ENCODE measurements around the gene MKKS.
"Not testable (repeated sequence)": the region's sequence is repeated elsewhere in the genome, so short reads cannot be mapped to it uniquely, and the experiment has no call there.

Gene MKKS

GRCh38 chr20:10448270-10449156 lies 14.5 kb upstream of the MKKS start:
- no peak for DNase-seq (ENCODE audit: low read depth)

GRCh38 chr20:10447028-10447427 lies 13.0 kb upstream of the MKKS start:
- DNase-seq (ENCODE audit: low read depth), result peak; percentile 22

GRCh38 chr20:10445758-10446157 lies 11.7 kb upstream of the MKKS start:
- DNase-seq (ENCODE audit: low read depth), result no peak

GRCh38 chr20:10443936-10444335 lies 9.9 kb upstream of the MKKS start:
- DNase-seq (ENCODE audit: low read depth), result no peak

- DNase-seq (ENCODE audit: low read depth), result no peak
Observed at GRCh38 chr20:10438217-10438616, 4.2 kb upstream of the MKKS start.

- no peak for DNase-seq (ENCODE audit: low read depth)
Observed at GRCh38 chr20:10436053-10436699, 2.2 kb upstream of the MKKS start.

GRCh38 chr20:10434832-10435812 lies 1.1 kb upstream of the MKKS start, which contains the start of gene SLX4IP:
Gene SLX4IP (plus strand): TSS chr20:10435305. CDS start chr20:10458205, 22,900 bp downstream.
- DNase-seq (ENCODE audit: low read depth), result peak; percentile 74

- peak; percentile 39 for DNase-seq (ENCODE audit: low read depth)
Observed at GRCh38 chr20:10434467-10434831, 427 bp upstream of the MKKS start.

GRCh38 chr20:10433014-10433622 lies 904 bp downstream of the MKKS start:
- DNase-seq (ENCODE audit: low read depth), result no peak

- no peak for DNase-seq (ENCODE audit: low read depth)
Observed at GRCh38 chr20:10432079-10432478, 1.9 kb downstream of the MKKS start.

GRCh38 chr20:10430704-10431103 lies 3.3 kb downstream of the MKKS start:
- DNase-seq (ENCODE audit: low read depth), result no peak

GRCh38 chr20:10430000-10430466 lies 4.0 kb downstream of the MKKS start:
- no peak for DNase-seq (ENCODE audit: low read depth)

- DNase-seq (ENCODE audit: low read depth), result no peak
Observed at GRCh38 chr20:10429443-10429981, 4.5 kb downstream of the MKKS start.

GRCh38 chr20:10428008-10428407 lies 6.0 kb downstream of the MKKS start:
- DNase-seq (ENCODE audit: low read depth), result no peak

GRCh38 chr20:10427060-10427692 lies 6.8 kb downstream of the MKKS start:
- no peak for DNase-seq (ENCODE audit: low read depth)

- DNase-seq (ENCODE audit: low read depth), result no peak
Observed at GRCh38 chr20:10423735-10424134, 10.3 kb downstream of the MKKS start.

- DNase-seq (ENCODE audit: low read depth), result no peak
Observed at GRCh38 chr20:10419550-10420133, 14.4 kb downstream of the MKKS start.

GRCh38 chr20:10417218-10417617 lies 16.8 kb downstream of the MKKS start:
- DNase-seq (ENCODE audit: low read depth), result not testable (repeated sequence)

- no peak for DNase-seq (ENCODE audit: low read depth)
Observed at GRCh38 chr20:10415013-10415650, 18.9 kb downstream of the MKKS start.
